WTC11 (cell line): Measurements from ENCODE around the gene ZNF30. TPM values are rescaled to one million over a fixed set of nuclear protein-coding genes. Genes with fewer than 3 reads are reported as not detected.

ENCODE experiments used
- ATAC-seq: fragments of 200-7000 bp; cut with Tn5 transposase; 2 replicates; pipeline ENCODE4 v1.10.0; 2021; ENCODE audit warnings: mild to moderate bottlenecking, moderate library complexity
- Bru-seq: library from RNA; stranded (reverse); fragments of 400-500 nt; gene quantifications from one replicate; lab custom pipeline; 2021; lab: Mats Ljungman, UMichigan
- CTCF ChIA-PET: fragments of 300-600 bp; sonication (Branson Sonifier 250); formaldehyde crosslinking; loops from one replicate; lab custom pipeline; 2021; ENCODE audit warnings: antibody characterized with exemption; lab: Charles Lee
- POLR2A ChIA-PET: fragments of 350-600 bp; sonication (Branson Sonifier 250); formaldehyde crosslinking; loops from one replicate; lab custom pipeline; 2021; ENCODE audit warnings: antibody characterized with exemption; lab: Charles Lee
- DNase-seq: peaks from one replicate; pipeline ENCODE4 v3.0.0; 2021; ENCODE audit warnings: low spot score
- H3K27ac Mint-ChIP-seq: 2 replicates; pipeline ENCODE4 v1.8.0; 2021; ENCODE audit warnings: mixed read lengths
- H3K27me3 Mint-ChIP-seq: 2 replicates; pipeline ENCODE4 v1.8.0; 2021; ENCODE audit warnings: low read depth, mild to moderate bottlenecking, moderate library complexity, mixed read lengths
- H3K36me3 Mint-ChIP-seq: 2 replicates; pipeline ENCODE4 v1.8.0; 2021; ENCODE audit warnings: mixed read lengths
- H3K4me1 Mint-ChIP-seq: 2 replicates; pipeline ENCODE4 v1.8.0; 2022; ENCODE audit warnings: mixed read lengths
- H3K4me3 Mint-ChIP-seq: 2 replicates; pipeline ENCODE4 v1.8.0; 2021; ENCODE audit warnings: mild to moderate bottlenecking, moderate library complexity, mixed read lengths
- H3K9me3 Mint-ChIP-seq: 2 replicates; pipeline ENCODE4 v1.8.0; 2021; ENCODE audit warnings: mixed read lengths
- ARID4B ChIP-seq: sonication (generic); formaldehyde crosslinking; IDR thresholded peaks from 2 replicates; pipeline ENCODE4 v1.8.0; 2023; ENCODE audit warnings: missing genetic modification reagents, mild to moderate bottlenecking, borderline replicate concordance
- ATF3 ChIP-seq: sonication (generic); formaldehyde crosslinking; conservative IDR thresholded peaks from 2 replicates; pipeline ENCODE4 v1.8.1; 2022; ENCODE audit warnings: mild to moderate bottlenecking, missing genetic modification reagents
- CBFB ChIP-seq: sonication (generic); formaldehyde crosslinking; IDR thresholded peaks from 2 replicates; pipeline ENCODE4 v1.8.1; 2022; ENCODE audit warnings: mild to moderate bottlenecking, low read depth, missing genetic modification reagents
- CREM ChIP-seq: sonication (generic); formaldehyde crosslinking; IDR thresholded peaks from 2 replicates; pipeline ENCODE4 v1.8.1; 2022; ENCODE audit warnings: mild to moderate bottlenecking, missing genetic modification reagents, moderate library complexity
- FOXK1 ChIP-seq: sonication (generic); formaldehyde crosslinking; IDR thresholded peaks from 2 replicates; pipeline ENCODE4 v1.8.0; 2022; ENCODE audit warnings: mild to moderate bottlenecking, moderate library complexity, missing genetic modification reagents
- FOXP1 ChIP-seq: sonication (generic); formaldehyde crosslinking; IDR thresholded peaks from 2 replicates; pipeline ENCODE4 v1.8.0; 2022; ENCODE audit warnings: missing genetic modification reagents, mild to moderate bottlenecking, moderate library complexity, borderline replicate concordance
- FOXP4 ChIP-seq: sonication (generic); formaldehyde crosslinking; IDR thresholded peaks from 2 replicates; pipeline ENCODE4 v1.8.0; 2022; ENCODE audit warnings: mild to moderate bottlenecking, missing genetic modification reagents
- HMGXB4 ChIP-seq: sonication (generic); formaldehyde crosslinking; IDR thresholded peaks from 2 replicates; pipeline ENCODE4 v1.8.1; 2023; ENCODE audit warnings: mild to moderate bottlenecking, moderate library complexity, missing genetic modification reagents
- JAZF1 ChIP-seq: fragments of 250-450 bp; sonication (Bioruptor Pico); IDR thresholded peaks from 2 replicates; pipeline ENCODE4 v1.9.0; 2021; ENCODE audit warnings: moderate library complexity, mild to moderate bottlenecking, inconsistent platforms
- MAX ChIP-seq: sonication (generic); formaldehyde crosslinking; IDR thresholded peaks from 2 replicates; pipeline ENCODE4 v1.8.0; 2022; ENCODE audit warnings: mild to moderate bottlenecking, missing genetic modification reagents
- MYBL2 ChIP-seq: sonication (generic); formaldehyde crosslinking; IDR thresholded peaks from 2 replicates; pipeline ENCODE4 v1.8.1; 2023; ENCODE audit warnings: mild to moderate bottlenecking, moderate library complexity, missing genetic modification reagents
- PREB ChIP-seq: sonication (generic); formaldehyde crosslinking; IDR thresholded peaks from 2 replicates; pipeline ENCODE4 v1.8.1; 2022; ENCODE audit warnings: mild to moderate bottlenecking, missing genetic modification reagents, moderate library complexity, borderline replicate concordance
- RORB ChIP-seq: fragments of 250-450 bp; sonication (Bioruptor Pico); IDR thresholded peaks from 2 replicates; pipeline ENCODE4 v1.9.0; 2021; ENCODE audit warnings: mild to moderate bottlenecking
- TEAD1 ChIP-seq: sonication (generic); formaldehyde crosslinking; IDR thresholded peaks from 2 replicates; pipeline ENCODE4 v1.8.0; 2022; ENCODE audit warnings: mild to moderate bottlenecking, missing genetic modification reagents
- USF1 ChIP-seq: sonication (generic); formaldehyde crosslinking; IDR thresholded peaks from 2 replicates; pipeline ENCODE4 v1.8.0; 2022; ENCODE audit warnings: mild to moderate bottlenecking, missing genetic modification reagents
- ZNF121 ChIP-seq: sonication (generic); formaldehyde crosslinking; IDR thresholded peaks from 2 replicates; pipeline ENCODE4 v1.8.0; 2023; ENCODE audit warnings: missing genetic modification reagents
- long read RNA-seq, 3 experiments: library from RNA in 1 of 3; library from capped mRNA in 1 of 3; library from polyadenylated mRNA in 1 of 3; unstranded in 2 of 3; stranded (forward) in 1 of 3; transcript quantifications; one replicate each; pipeline ENCODE4 v2.0.0, GENCODE V29; 2021
- total RNA-seq: library from RNA; stranded (reverse); gene quantifications from 3 replicates; pipeline ENCODE4 v1.2.3, GENCODE V29; 2021

Gene ZNF30
- total RNA-seq (5.4 to 6.8 TPM (median 6.0 TPM) in 3 replicates), Bru-seq, nascent RNA (percentile 62 among the genes with signal in this experiment)
- long read RNA-seq, experiment 1, transcript ZNF30-206 (6 exons, 2,583 nt), result major isoform, 8 of 21 reads
- long read RNA-seq, experiment 1, partial matches to known transcripts, result 2 of 21 reads
- long read RNA-seq, experiment 1, other reads (novel, unspliced or antisense), result 9 of 21 reads
- long read RNA-seq, experiment 2, partial matches to known transcripts, result 0 of 6 reads
- long read RNA-seq, experiment 2, other reads (novel, unspliced or antisense), result 3 of 6 reads
- long read RNA-seq, experiment 3, partial matches to known transcripts, result 1 of 15 reads
- long read RNA-seq, experiment 3, other reads (novel, unspliced or antisense), result 6 of 15 reads

GRCh38 chr19:34926685-34927375 lies at the start of gene ZNF30:
ZNF30 (plus strand) TSS chr19:34926903; CDS start chr19:34929948, 3,045 bp downstream.
- peaks cover 8% of the 10 kb centered on the region for H3K9me3 Mint-ChIP-seq
- peak within 1 kb of the TSS; percentile 95 for H3K4me3 Mint-ChIP-seq
- H3K4me1 Mint-ChIP-seq, result peaks cover 11% of the 10 kb centered on the region
- peak within 1 kb of the TSS; percentile 83 for H3K27ac Mint-ChIP-seq
- peaks cover 13% of the 10 kb centered on the region for H3K36me3 Mint-ChIP-seq
- ChIA-PET POLR2A (interaction anchor here (0.7 to 1.7 kb wide), 6 partner anchors 16 to 978 kb away, joined by 3 to 5 read pairs (median 3); no protein-coding TSS in a partner anchor), CTCF (interaction anchor here (0.6 to 4.6 kb wide), 13 partner anchors 10 to 208 kb away, joined by 3 to 33 read pairs (median 3); partner anchors contain the start of gene LGI4)
- peak; percentile 100 for ATAC-seq
- TF ChIP-seq USF1 (CRISPR knock-in tag), result peak; percentile 19; the same call in 1 of the 2 replicates
- TF ChIP-seq MYBL2, result peak; percentile 42; the same call in 1 of the 2 replicates
- TF ChIP-seq CREM, result peak; percentile 78; the same call in 1 of the 2 replicates
- no peak for TF ChIP-seq CBFB (CRISPR knock-in tag)
- no peak for TF ChIP-seq PREB (CRISPR knock-in tag)
- 0 out of 2 replicates have a peak, but pooled peaks have one; percentile 49 for TF ChIP-seq ARID4B
- no peak for TF ChIP-seq ATF3 (CRISPR knock-in tag)
- peak; percentile 71; the same call in 1 of the 2 replicates for TF ChIP-seq FOXP1
- peak; percentile 84 for TF ChIP-seq FOXK1 (CRISPR knock-in tag)
- TF ChIP-seq FOXP4, result peak; percentile 69; the same call in 1 of the 2 replicates
- peak; percentile 82 for TF ChIP-seq MAX (CRISPR knock-in tag)
- peak; percentile 57; the same call in 1 of the 2 replicates for TF ChIP-seq TEAD1 (CRISPR knock-in tag)
- TF ChIP-seq HMGXB4 (CRISPR knock-in tag), result peak; percentile 57; the same call in 1 of the 2 replicates
- TF ChIP-seq ZNF121 (CRISPR knock-in tag), result peak; percentile 88; the same call in 1 of the 2 replicates
- TF ChIP-seq JAZF1 (CRISPR knock-in tag), result no peak
- TF ChIP-seq RORB (CRISPR knock-in tag), result no peak
- TF ChIP-seq, all 79 proteins: peak for 11
- peak; percentile 94 for DNase-seq
- H3K27me3 Mint-ChIP-seq, result peaks cover 19% of the 10 kb centered on the region
